PC-9 (cell line): ENCODE data around the gene KCNK2. TPM values are rescaled to one million over a fixed set of nuclear protein-coding genes. Genes with fewer than 3 reads are reported as not detected.

ENCODE experiments used
- BruUV-seq: library from RNA; stranded (reverse); fragments of 400-500 nt; replicated peaks from 2 replicates; lab custom pipeline; 2021; lab: Mats Ljungman, UMichigan
- CTCF ChIA-PET: fragments of 300-600 bp; sonication (Branson Sonifier 250); formaldehyde crosslinking; loops from one replicate; lab custom pipeline; 2022; ENCODE audit warnings: antibody characterized with exemption; lab: Charles Lee
- POLR2A ChIA-PET: fragments of 300-600 bp; sonication (Branson Sonifier 250); formaldehyde crosslinking; loops from one replicate; lab custom pipeline; 2022; ENCODE audit warnings: antibody characterized with exemption; ENCODE audit not compliant: unreplicated experiment; lab: Charles Lee
- DNase-seq, 2 experiments: peaks; one replicate each; pipeline versions ENCODE4 v3.0.0 to v3.0.0-alpha.2; 2015 to 2022; ENCODE audit warnings: mixed read lengths in 1 of 2
- H2AFZ ChIP-seq: fragments of 200-600 bp; sonication (generic); 2 replicates; pipeline ENCODE4 v1.8.1; 2017; ENCODE audit warnings: antibody characterized with exemption
- H3F3A ChIP-seq: fragments of 200-600 bp; sonication (generic); 2 replicates; pipeline ENCODE4 v1.8.1; 2017; ENCODE audit warnings: antibody characterized with exemption, mild to moderate bottlenecking, low read depth; ENCODE audit not compliant: insufficient read depth
- H3K27ac ChIP-seq: fragments of 200-600 bp; sonication (generic); 2 replicates; pipeline ENCODE4 v1.6.1; 2016; ENCODE audit warnings: mixed run types
- H3K27me3 ChIP-seq: fragments of 200-600 bp; sonication (generic); 2 replicates; pipeline ENCODE4 v1.6.1; 2016; ENCODE audit warnings: low read depth, mixed run types; ENCODE audit not compliant: insufficient read depth
- H3K36me3 ChIP-seq: fragments of 200-600 bp; sonication (generic); 2 replicates; pipeline ENCODE4 v1.6.1; 2016; ENCODE audit warnings: low read depth, mixed run types
- H3K4me1 ChIP-seq: fragments of 200-600 bp; sonication (generic); replicated peaks from 2 replicates; pipeline ENCODE4 v1.6.1; 2016; ENCODE audit warnings: mixed run types; ENCODE audit not compliant: insufficient read depth
- H3K4me2 ChIP-seq: fragments of 200-600 bp; sonication (generic); 2 replicates; pipeline ENCODE4 v1.6.1; 2017; ENCODE audit warnings: mixed run types
- H3K4me3 ChIP-seq: fragments of 200-600 bp; sonication (generic); 2 replicates; pipeline ENCODE4 v1.6.1; 2016; ENCODE audit warnings: mixed run types
- H3K79me2 ChIP-seq: fragments of 200-600 bp; sonication (generic); 2 replicates; pipeline ENCODE4 v1.6.1; 2017; ENCODE audit warnings: low read depth, mixed run types
- H3K9me2 ChIP-seq: fragments of 200-600 bp; sonication (generic); 2 replicates; pipeline ENCODE4 v1.8.1; 2017; ENCODE audit warnings: mild to moderate bottlenecking; ENCODE audit not compliant: insufficient read depth
- H3K9me3 ChIP-seq: fragments of 200-600 bp; sonication (generic); 2 replicates; pipeline ENCODE4 v1.8.1; 2016; ENCODE audit warnings: low read depth; ENCODE audit not compliant: insufficient read depth
- H4K20me1 ChIP-seq: fragments of 200-600 bp; sonication (generic); 2 replicates; pipeline ENCODE4 v1.8.1; 2017; ENCODE audit not compliant: insufficient read depth
- CTCF ChIP-seq: fragments of 200-600 bp; sonication (generic); conservative IDR thresholded peaks from 2 replicates; pipeline ENCODE4 v1.6.1; 2017; ENCODE audit warnings: mixed run types, antibody characterized with exemption, mild to moderate bottlenecking, moderate library complexity
- EZH2 ChIP-seq: fragments of 200-600 bp; sonication (generic); IDR thresholded peaks from 2 replicates; pipeline ENCODE4 v1.8.0; 2017; ENCODE audit warnings: antibody characterized with exemption, low read depth
- intact Hi-C: fragments of 100-400 bp; cut with micrococcal nuclease; formaldehyde crosslinking; loops from one replicate; pipeline ENCODE4 v1.10.0; 2022; ENCODE audit not compliant: unreplicated experiment
- total RNA-seq: library from RNA; stranded (reverse); gene quantifications from 2 replicates; pipeline ENCODE4 v1.2.3, GENCODE V29; 2021

KCNK2 gene
- total RNA-seq, 1 experiment from 2014 or later, result 0.90 TPM

- no peaks in the 10 kb centered on the region for H3K79me2 ChIP-seq
- no peak overlapping the region for H2AFZ ChIP-seq
- H3K27me3 ChIP-seq, result no peaks in the 10 kb centered on the region
- no peaks in the 10 kb centered on the region for H3K9me3 ChIP-seq
- no peaks in the 10 kb centered on the region for H3K4me1 ChIP-seq
- TF ChIP-seq EZH2 (no peak), CTCF (no peak)
- BruUV-seq, result no TSS peak
- H3F3A ChIP-seq, result no peaks in the 10 kb centered on the region
- DNase-seq, result no peak
- H3K9me2 ChIP-seq, result no peaks in the 10 kb centered on the region
- H4K20me1 ChIP-seq, result no peaks in the 10 kb centered on the region
- H3K4me2 ChIP-seq, result no peak overlapping the region
- intact Hi-C loops, result no loop called here
- H3K27ac ChIP-seq, result no peak overlapping the region
- no peaks in the 10 kb centered on the region for H3K36me3 ChIP-seq
- POLR2A ChIA-PET, result no interaction called here
- CTCF ChIA-PET, result no interaction called here
- no peak overlapping the region for H3K4me3 ChIP-seq
These were observed 179.6 kb downstream of the KCNK2 start for GRCh38 chr1:215262106-215262505.

GRCh38 chr1:215263636-215264035 lies 181.1 kb downstream of the KCNK2 start:
- no peak overlapping the region for H3K4me3 ChIP-seq
- DNase-seq, result no peak
- H3K79me2 ChIP-seq, result no peaks in the 10 kb centered on the region
- H3F3A ChIP-seq, result no peaks in the 10 kb centered on the region
- CTCF ChIA-PET, result no interaction called here
- no peak overlapping the region for H3K27ac ChIP-seq
- H3K36me3 ChIP-seq, result no peaks in the 10 kb centered on the region
- TF ChIP-seq CTCF (no peak), EZH2 (no peak)
- no peaks in the 10 kb centered on the region for H3K9me2 ChIP-seq
- no peaks in the 10 kb centered on the region for H4K20me1 ChIP-seq
- no peaks in the 10 kb centered on the region for H3K9me3 ChIP-seq
- no peak overlapping the region for H2AFZ ChIP-seq
- intact Hi-C loops, result no loop called here
- no peaks in the 10 kb centered on the region for H3K4me1 ChIP-seq
- BruUV-seq, result no TSS peak
- no peaks in the 10 kb centered on the region for H3K27me3 ChIP-seq
- POLR2A ChIA-PET, result no interaction called here
- no peak overlapping the region for H3K4me2 ChIP-seq

GRCh38 chr1:215264649-215265048 lies 182.1 kb downstream of the KCNK2 start:
- Histone ChIP-seq H3K9me2 (no peaks in the 10 kb centered on the region), H3K36me3 (no peaks in the 10 kb centered on the region), H3K4me1 (no peaks in the 10 kb centered on the region), H3K27ac (no peak overlapping the region), H3K9me3 (no peaks in the 10 kb centered on the region), H3F3A (no peaks in the 10 kb centered on the region), H4K20me1 (no peaks in the 10 kb centered on the region), H3K79me2 (no peaks in the 10 kb centered on the region), H3K4me2 (no peak overlapping the region), H3K4me3 (no peak overlapping the region), H3K27me3 (no peaks in the 10 kb centered on the region), H2AFZ (no peak overlapping the region)
- TF ChIP-seq EZH2 (no peak), CTCF (no peak)
- DNase-seq, result no peak
- intact Hi-C loops, result no loop called here
- POLR2A ChIA-PET, result no interaction called here
- BruUV-seq, result no TSS peak
- CTCF ChIA-PET, result no interaction called here
